Right lung (tissue), 5 donors: ENCODE results near the gene HAP1. TPM values are rescaled to one million over a fixed set of nuclear protein-coding genes. Genes with fewer than 3 reads are reported as not detected.
"Not testable (repeated sequence)": the region's sequence is repeated elsewhere in the genome, so short reads cannot be mapped to it uniquely, and the experiment has no call there.

Experiments used
- DNase-seq, 2 donors: peaks; one replicate each; pipeline ENCODE4 v3.0.0-alpha.2; 2013
- polyA plus RNA-seq, 5 donors: library from polyadenylated mRNA; unstranded; fragments of 120-200 nt; gene quantifications; one replicate each; pipeline versions ENCODE4 v1.2.1 to v1.2.3, GENCODE V29; 2013; ENCODE audit warnings: inconsistent platforms in 1 of 5, low replicate concordance in 1 of 5; ENCODE audit not compliant: insufficient read length in 5 of 5, insufficient read depth in 1 of 5

Gene HAP1
- polyA plus RNA-seq, 5 donors: 0.18 to 0.60 (median 0.49) TPM

DNA sequence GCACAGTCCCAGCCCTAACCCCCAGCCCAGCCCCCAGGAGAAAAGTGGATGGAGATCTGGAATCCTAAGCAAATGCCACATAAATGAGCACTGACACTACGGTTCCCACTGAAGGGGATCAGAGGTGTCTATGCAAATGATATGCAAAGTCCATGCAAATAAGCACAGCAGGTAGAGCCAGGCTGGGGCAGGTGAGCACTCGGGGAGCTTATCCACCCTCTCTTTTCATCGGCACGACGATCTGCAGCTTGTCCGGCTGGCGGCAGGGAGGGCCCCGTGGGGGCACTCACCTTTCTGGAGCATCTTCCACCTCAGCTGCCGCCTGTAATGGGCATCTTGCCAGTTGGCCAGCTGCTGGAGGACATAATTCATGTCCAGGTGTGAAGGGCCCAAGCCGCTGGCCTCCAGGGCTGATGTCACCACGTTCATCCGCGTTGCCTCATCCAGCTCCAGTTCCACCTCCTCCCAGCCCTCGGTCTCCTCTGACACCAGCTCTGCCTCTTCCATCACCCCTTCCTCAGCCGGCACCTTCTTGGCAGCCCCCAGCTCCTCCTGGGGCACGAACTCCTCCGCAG, 9.9 kb downstream of the HAP1 start:
- no peak for DNase-seq

DNA sequence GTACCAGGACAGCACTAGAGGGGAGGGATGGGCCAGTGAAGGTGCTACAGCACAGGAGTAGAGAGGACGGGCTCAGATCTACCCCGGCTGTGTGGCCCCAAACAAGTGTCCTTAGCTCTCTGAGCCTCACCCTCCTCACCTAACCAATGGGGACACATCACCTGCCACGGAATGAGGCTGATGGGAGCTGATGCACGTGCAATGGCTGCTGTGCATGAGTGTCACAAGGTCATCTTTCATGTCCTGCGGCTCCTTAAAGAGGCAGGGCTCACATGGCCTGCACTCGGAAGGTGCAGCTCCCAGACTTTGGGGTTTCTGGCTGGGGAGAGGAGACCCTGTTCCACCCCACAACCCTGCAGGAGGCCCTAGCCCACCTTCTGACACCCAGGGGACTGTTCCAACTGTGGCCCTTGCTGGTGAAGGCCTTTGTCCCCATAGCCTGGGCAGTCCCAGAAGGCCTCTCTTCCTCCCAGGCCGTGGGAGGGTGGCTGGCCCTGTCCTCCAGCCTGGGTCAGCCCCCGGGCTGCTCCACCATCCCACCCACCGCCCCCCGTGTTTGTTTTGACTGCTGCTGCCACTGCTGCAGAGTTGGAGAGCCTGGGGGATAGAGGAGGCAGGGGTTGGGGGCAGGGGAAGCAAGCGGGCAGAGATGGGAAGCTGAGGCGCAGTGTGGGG, 10.5 kb downstream of the HAP1 start:
- DNase-seq: no peak

DNA sequence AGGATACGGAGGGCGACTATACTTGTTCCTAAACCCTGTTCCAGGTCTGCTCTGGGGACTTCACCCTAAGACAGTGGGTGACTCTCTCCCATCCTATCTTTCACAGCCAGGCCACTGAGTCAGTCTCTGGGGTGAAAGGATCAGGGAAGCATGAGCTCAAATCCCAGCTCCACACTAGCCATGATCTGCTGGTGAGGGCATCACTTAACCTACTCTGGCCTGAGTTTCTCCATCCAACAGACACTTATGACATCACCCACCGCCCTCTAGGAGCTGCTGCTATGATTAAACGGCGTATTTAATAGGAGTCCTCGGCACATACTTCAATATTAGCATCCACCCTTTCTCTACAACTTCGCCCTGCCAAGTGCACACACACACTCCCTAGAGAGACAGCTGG, 12.2 kb downstream of the HAP1 start:
- no peak for DNase-seq

DNA sequence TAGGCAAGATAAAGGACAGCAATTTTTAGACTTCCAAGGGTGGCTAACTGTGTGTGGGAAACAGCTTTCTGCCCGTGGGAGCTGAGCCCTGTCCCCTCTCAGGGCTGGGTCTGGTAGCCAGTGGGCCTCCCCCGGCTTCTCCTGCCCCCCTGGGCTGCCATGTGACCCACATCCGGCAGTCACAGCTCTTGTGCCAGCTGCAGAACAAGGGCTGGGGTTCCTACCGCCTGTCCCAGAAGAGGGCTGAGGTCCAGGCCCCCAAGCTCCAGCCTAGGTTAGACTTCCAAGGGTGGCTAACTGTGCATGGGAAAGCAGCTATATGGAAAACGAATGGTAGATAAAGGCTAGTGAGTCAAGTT, 16.2 kb downstream of the HAP1 start:
- DNase-seq: no peak

DNA sequence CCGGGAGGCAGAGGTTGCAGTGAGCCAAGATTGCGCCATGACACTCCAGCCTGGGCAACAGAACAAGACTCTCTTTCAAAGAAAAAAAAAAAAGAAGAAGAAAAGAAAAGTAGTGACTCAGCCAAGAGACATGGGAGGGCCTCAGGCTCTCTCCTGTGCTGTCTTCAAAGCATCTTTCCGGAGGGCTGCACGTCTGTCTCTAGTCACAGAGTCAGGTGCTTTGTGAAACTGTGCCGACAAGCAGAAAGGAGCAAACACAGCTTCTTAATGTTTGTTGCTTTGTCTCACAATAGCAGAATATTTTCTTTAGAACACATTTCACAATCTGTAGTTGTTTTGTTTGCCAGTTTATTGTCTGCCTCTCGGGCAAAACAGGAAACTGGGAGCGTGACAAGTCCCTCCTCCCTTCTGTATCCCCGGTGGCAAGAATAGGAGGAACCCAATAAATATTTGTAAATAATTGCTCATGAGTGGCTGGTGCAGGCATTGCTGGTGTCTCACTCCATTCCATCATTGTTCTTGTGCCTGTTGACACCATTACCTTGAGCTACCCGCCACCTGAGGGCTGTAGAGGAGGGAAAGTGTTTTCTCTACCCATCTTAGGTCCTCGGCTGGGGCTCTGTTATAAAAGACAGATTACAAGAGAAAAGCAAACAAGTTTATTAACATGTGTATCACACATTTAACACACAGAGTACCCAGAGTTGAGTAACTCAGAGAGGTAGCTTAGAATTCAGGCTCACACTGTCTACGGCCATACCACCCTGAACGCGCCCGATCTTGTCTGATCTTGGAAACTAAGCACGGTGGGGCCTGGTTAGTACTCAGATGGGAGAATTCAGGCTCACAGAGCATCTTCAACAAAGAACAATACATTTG, 16.8 kb downstream of the HAP1 start:
- DNase-seq: no peak

DNA sequence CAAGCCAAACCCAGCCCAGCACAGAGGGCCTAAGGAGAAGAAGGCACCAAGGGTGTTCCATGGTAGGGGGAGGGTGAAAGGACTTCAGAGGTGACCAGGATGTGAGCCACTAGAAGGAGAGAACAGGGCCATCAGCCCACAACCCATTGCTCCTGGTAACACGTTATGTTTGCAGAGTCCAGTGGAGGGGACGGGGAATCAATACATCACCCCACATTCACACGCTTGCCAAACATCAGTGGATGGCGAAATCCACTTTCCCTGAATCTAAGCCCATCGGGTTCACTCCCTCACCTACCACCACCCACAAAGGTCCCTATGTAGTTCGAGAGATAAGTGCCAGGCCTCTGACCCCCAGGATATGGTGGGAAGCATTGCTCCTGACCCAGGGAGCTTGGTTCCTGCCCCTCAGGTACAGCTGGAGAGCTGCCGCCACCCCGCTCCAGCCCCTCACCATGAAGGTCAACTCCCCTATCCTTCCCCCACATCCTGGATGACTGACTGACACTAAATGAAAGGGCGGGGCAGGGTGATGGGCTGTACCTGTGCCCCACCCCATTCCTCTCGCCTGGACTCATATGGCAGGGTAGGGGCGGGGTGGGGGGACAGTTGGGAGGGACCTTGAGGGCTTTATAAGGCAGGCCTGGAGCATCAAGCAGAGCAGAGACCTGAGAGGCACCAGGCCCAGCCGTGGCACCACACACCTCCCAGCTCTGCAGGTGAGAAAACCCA, 22.6 kb downstream of the HAP1 start, which contains the start of gene GAST:
Gene GAST, plus strand, starts transcription at position 663 of the 732 bp plus-strand sequence. CDS start 3,106 bp downstream, outside the sequence.
- no peak for DNase-seq

DNA sequence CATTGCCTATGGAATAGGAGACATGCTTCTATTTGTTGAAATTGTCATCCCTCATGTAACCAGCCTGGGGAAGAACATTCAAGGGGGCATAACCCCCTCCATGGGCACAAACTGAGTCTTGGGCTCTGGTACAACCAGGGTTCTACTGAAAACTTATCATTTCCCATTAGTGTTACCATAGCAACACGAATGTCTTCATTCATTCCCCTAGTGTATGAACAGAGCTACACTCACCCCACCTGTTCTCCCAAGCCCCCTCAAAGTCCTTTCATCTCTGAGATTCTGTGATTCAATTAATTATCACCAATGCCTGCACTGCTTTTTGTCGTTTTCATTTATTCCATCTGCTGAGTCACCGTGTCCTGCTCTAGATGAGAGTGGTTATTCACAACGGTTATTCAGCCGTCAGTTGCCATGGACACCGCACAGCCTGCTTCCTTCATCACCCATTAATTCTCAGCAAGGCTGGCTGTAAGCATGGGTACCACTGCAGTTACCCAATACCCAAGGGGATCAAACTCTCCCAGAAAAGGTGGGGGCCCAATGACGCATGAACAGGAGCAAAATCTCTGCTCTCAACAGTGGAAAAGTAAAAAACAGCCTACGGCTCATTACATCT, 23.9 kb downstream of the HAP1 start:
- DNase-seq: no peak

DNA sequence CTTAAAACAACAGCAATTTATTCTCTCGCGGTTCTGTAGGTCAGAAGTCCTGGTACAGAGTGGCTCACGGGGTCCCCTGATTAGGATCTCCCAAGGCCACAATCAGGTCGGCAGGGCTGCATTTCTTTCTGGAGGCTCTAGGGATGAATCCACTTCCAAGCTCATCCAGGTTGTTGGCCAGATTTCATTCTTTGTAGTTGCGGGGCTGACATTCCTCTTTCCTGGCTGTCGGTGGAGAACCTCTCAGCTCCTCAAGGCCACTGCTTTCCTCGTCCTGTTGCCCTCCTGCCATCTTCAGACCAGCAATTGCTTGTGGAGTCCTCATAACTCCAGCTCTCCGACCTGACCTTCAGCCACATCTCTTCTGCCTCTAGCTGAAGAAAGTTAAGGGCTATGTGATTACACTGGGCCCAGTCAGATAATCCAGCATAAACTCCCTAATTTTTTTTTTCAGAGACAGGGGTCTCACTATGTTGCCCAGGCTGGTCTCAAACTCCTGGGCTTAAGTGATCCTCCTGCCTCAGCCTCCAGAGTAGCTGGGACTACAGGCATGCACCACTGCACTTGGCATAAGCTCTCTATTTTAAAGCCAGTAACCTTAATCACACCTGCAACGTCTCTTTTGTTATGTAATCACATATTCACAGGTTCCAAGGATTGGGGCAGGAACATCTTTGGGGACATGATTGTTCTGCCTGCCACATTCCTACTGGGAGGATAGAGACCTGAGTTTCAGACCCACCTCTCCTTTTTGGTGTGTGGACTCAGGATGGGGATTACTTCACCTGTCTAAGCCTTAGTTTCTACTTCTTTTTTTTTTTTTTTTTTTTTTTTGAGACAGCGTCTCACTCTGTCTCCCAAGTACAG, 26.4 kb downstream of the HAP1 start:
- no peak for DNase-seq

DNA sequence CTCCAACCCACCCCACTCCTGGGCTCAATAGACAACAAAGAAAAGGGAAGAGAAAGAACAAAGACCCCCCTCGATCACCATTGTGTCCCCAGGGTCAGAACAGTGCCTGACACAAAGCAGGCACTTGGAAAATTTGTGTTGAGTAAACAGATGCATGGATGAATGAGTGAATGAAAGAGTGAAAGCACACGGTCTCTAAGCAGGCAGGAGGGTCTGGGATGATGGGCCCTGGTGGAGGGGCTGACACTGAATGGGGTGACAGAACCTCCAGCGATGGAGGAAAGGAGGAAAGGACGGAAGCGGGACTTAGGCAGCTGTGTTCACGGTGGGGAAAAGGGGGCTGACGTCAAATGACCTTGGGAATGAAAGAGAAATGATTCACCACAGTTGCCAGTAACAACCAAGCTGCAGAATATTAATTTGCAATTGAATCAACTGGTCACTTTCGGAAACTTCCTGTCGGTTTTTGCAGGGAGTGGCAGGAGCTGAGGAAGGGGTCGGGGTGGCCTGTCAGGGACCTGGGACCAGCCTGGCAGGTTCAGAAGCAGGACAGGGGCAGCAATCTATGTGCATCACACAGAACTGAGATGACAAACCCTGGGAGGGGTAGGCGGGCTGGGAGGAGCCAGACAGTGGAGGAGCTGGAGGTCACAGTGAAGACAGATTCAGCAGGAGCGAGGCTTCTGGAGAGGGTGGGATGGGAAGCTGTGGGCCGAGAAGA, 29.0 kb downstream of the HAP1 start:
- DNase-seq: no peak

DNA sequence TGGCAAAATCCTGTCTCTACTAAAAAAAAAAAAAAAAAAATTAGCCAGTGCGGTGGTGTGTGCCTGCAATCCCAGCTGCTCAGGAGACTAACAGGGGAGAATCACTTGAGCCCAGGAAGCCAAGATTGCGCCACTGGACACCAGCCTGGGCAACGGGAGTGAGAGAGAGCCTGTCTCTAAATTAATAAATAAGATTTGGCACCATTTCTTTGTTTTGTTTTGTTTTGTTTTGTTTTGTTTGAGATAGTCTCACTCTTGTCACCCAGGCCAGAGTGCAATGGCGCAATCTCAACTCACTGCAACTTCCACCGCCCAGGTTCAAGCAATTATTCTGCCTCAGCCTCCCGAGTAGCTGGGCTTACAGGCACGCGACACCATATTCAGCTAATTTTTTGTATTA, 31.7 kb downstream of the HAP1 start:
- no peak for DNase-seq

DNA sequence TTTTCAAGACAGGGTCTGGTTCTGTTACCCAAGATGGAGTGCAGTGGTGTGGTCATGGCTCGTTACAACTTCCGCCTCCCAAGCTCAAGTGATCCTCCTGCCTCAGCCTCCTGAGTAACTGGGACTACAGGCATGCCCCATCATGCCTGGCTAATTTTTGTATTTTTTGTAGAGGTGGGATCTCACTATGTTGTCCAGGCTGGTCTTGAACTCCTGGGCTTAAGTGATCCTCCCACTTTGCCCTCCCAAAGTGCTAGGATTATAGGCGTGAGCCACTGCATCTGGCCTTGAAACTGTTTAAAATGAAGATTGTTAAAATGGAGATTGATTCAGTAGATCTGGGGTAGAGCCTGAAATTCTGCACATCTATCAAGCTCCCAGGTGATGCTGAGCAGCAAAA, 33.6 kb downstream of the HAP1 start:
- DNase-seq: not testable (repeated sequence)

DNA sequence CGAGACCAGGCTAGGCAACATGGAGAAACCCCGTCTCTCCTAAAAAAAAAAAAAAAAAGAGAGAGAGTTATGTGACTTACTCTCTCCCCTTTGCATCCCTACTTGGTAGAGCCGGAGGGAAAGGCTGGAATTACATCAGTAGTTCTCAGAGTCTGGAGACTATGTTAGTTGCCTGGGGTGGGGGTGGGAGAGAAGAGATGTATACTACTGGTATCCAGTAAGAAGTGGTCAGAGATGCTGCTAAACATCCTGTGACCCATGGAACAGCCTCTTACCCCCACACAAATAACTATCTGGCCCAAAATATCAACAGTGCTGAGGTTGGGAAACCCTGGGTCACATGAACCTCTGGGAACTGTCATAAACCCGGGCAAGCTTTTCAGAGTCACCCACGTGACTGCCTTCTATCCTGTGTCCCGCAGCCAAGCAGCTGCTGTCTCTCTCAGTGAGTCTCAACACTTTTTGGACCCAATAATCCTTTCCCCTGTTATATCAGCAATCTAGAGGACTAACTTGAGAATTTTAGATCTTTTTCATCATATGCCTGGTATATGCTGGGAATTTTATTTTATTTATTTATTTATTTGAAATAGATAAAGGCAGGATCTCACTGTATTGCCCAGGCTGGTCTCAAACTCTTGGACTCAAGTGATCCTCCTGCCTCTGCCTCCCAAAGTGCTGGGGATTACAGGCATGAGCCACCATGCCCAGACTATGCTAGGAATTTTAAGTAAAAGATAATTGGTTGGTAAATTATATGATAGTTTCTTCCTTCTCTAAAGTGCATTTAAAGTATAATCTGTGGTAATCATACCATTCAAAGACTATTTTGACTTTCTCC, 37.1 kb downstream of the HAP1 start:
- DNase-seq: peak; percentile 73 to 82

DNA sequence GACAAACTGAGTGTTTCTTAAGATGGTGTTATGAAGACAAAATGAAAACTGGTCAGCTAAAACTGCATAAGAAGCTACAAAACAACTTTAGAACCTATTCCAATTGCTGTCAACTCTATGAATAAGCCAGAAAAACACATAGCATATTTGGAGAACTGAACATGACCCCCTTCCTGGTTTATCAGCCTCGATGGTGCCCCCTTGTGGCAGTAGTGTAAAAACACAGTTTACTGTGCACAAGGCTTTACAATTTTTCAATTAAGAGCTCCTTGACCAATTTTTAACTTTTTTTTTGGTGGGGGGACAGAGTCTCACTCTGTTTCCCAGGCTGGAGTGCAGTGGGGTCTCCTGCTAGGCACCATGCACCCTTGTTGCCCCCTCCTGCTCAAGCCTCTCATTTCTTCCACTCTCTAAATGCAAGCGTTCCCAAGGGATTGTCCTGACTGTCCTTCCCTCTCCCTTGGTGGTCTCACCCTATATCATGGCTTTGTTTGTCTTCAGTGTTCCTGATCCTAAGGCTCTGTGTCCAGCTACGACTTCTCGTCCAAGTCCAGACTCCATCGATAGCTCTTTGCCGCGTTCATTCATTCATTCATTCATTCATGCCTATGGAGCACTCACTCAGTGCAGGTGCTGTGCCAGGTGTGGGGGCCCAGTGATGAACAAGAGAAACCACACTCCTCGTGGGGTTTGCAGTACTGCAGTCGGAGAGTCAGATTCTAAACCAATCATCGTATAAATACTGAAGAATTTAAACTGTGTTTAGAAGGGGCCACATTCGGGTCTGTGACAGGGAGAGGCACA, 38.3 kb downstream of the HAP1 start:
- DNase-seq: peak; percentile 52 to 64

DNA sequence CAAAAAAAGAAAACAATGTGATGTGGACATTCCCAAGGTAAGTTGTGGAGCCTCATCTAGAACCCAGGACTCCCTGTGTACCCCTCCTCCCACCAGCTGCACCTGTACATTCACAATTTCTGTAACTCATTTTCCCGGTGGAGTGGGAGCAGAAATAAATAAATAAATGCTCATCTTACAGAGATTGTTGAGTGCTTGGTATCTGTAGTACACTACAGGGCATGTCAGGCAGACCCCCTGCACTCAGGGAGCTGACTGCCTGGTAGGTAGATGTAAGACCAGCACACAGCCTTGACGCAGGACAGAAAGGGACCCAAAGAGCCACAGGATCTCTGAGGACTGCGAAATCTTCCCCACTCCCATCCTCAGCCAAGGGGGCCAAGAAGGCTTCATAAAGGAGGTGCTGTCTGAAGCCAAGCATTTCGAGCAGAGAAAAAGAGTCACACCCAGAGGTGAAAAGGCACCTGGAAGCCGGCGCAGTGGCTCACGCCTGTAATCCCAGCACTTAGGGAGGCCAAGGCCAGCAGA, 39.2 kb downstream of the HAP1 start:
- DNase-seq: no peak

DNA sequence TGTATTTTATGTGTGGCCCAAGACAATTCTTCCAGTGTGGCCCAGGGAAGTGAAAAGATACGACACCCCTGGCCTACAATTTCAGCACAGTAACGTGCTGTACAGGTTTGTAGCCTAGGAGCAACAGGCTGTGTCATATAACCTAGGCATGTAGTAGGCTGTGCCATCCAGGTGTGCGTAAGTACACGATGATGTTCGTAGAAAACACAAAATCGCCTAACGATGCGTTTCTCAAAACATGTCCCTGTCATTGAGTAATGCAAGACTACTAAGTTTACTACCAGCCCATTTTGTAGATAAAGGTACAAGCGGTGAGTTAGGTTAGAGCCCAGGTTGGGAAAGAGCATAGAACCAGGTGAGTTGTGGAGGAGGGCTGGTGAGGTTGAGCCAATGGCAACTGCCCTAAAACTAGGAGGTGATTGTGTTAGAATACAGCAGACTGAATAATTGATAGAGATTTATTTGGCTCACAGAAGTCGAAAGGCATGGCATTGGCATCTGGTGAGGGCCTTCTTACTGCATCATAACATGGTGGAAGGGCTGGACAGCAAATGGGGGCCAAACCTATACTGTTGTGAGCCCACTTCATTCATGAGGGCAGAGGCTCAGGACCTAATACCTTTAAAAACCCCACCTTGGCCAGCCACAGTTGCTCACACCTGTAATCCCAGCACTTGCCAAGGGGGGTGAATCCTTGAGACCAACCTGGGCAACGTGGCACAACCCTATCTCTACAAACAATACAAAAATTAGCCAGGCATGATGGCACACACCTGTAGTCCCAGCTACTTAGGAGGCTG, 41.5 kb downstream of the HAP1 start:
- DNase-seq: no peak

DNA sequence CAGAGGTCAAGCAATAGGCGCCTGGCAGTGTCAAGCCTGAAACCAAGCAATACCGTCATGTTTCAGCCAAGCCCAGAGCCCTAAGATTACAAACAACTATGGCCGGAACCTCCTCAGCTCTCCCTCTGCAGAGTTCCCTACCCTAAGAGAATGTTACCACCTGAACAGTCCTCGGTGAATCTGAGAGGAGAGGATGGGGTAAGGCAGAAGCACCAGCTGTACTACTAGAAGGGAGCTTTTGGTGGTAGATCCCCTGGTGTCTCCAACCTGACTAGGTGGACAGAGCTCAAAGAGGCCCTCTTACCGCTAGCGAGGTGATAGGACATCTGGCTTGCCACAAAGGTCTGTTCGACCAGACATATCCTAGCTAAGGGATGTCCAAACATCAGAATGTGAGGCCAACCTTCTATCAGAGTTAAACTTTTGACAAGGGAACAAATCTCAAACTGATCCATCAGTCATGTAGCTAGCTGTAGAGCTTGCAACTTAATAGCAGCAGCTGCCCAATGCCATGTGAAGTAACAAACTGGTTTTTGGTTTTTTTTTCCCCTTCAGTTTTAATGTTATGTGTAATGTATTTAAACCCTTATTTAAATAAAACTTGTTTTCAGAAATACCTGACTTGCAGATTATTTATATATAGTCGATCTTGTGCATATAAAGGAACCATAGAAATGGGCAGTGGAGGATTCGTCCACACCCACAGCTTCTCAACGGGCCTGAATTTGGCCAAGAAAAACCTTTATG, 43.2 kb downstream of the HAP1 start:
- no peak for DNase-seq
